SK-N-SH (cell line): ENCODE data around the gene GTSF1L. TPM values are rescaled to one million over a fixed set of nuclear protein-coding genes. Genes with fewer than 3 reads are reported as not detected.

Experiments
- CTCF ChIA-PET: fragments of 300-600, 350-600 bp; formaldehyde crosslinking; extraction: SDS; loops from one replicate; lab custom pipeline; 2021; lab: Yijun Ruan, JAX
- POLR2A ChIA-PET: fragments of 350-600 bp; sonication (Branson Sonifier 250); formaldehyde crosslinking; extraction: SDS; loops from one replicate; lab custom pipeline; 2020; ENCODE audit warnings: antibody characterized with exemption, inconsistent platforms; lab: Yijun Ruan, JAX
- DNase-seq: peaks from one replicate; pipeline ENCODE4 v3.0.0; 2012
- H2AFZ ChIP-seq: fragments of 200-600 bp; sonication (generic); 2 replicates; pipeline ENCODE4 v1.8.1; 2016; ENCODE audit warnings: antibody characterized with exemption, mild to moderate bottlenecking, low read depth
- H3F3A ChIP-seq: fragments of 200-600 bp; sonication (generic); replicated peaks from 2 replicates; pipeline ENCODE3; 2016; ENCODE audit warnings: antibody characterized with exemption, mild to moderate bottlenecking; ENCODE audit not compliant: insufficient read depth
- H3K27ac ChIP-seq, 2 experiments: fragments of 200-500 bp in 1 of 2; fragments of 200-600 bp in 1 of 2; sonication (Bioruptor generic) in 1 of 2; sonication (generic), shearing (Covaris generic) in 1 of 2; 2 replicates each; pipeline versions ENCODE4 v1.5.1 to v1.6.1; 2014 to 2016; ENCODE audit warnings: low read depth in 2 of 2, inconsistent platforms in 1 of 2, low read length in 1 of 2, mild to moderate bottlenecking in 1 of 2, mixed read lengths in 1 of 2
- H3K27me3 ChIP-seq: fragments of 200-600 bp; sonication (generic), shearing (Covaris generic); 2 replicates; pipeline ENCODE4 v1.6.1; 2016; ENCODE audit warnings: mixed run types; ENCODE audit not compliant: insufficient read depth
- H3K36me3 ChIP-seq, 2 experiments: fragments of 200-500 bp in 1 of 2; fragments of 200-600 bp in 1 of 2; sonication (Bioruptor generic) in 1 of 2; sonication (generic) in 1 of 2; replicated peaks in 1 of 2; 2 replicates each; pipeline versions ENCODE3 to v1.5.1; 2014 to 2016; ENCODE audit warnings: low read length in 1 of 2, mild to moderate bottlenecking in 1 of 2; ENCODE audit not compliant: insufficient read depth in 2 of 2, control insufficient read depth in 1 of 2
- H3K4me1 ChIP-seq, 2 experiments: fragments of 200-500 bp in 1 of 2; fragments of 200-600 bp in 1 of 2; sonication (Bioruptor generic) in 1 of 2; sonication (generic), shearing (Covaris generic) in 1 of 2; 2 replicates each; pipeline versions ENCODE4 v1.5.1 to v1.6.1; 2014 to 2016; ENCODE audit warnings: low read depth in 1 of 2, low read length in 1 of 2, mixed run types in 1 of 2; ENCODE audit not compliant: insufficient read depth in 2 of 2, control insufficient read depth in 1 of 2
- H3K4me2 ChIP-seq: fragments of 200-600 bp; sonication (generic), shearing (Covaris generic); 2 replicates; pipeline ENCODE4 v1.6.1; 2017; ENCODE audit warnings: mixed run types
- H3K4me3 ChIP-seq, 2 experiments: fragments of 200-500 bp in 1 of 2; fragments of 200-600 bp in 1 of 2; sonication (Bioruptor generic) in 1 of 2; sonication (generic), shearing (Covaris generic) in 1 of 2; 2 replicates each; pipeline versions ENCODE4 v1.5.1 to v1.8.1; 2014 to 2016; ENCODE audit warnings: low read depth in 2 of 2, inconsistent platforms in 1 of 2, low read length in 1 of 2, mild to moderate bottlenecking in 1 of 2, mixed read lengths in 1 of 2, moderate library complexity in 1 of 2
- H3K79me2 ChIP-seq: fragments of 200-600 bp; sonication (generic); 2 replicates; pipeline ENCODE4 v1.8.1; 2017; ENCODE audit warnings: mild to moderate bottlenecking; ENCODE audit not compliant: insufficient read depth
- H3K9ac ChIP-seq: fragments of 200-600 bp; sonication (generic); 2 replicates; pipeline ENCODE4 v1.6.1; 2017; ENCODE audit warnings: mixed run types
- H3K9me2 ChIP-seq: fragments of 200-600 bp; sonication (generic); 2 replicates; pipeline ENCODE4 v1.6.1; 2017; ENCODE audit warnings: mixed run types
- H3K9me3 ChIP-seq: fragments of 200-600 bp; sonication (generic); 2 replicates; pipeline ENCODE4 v1.6.1; 2017; ENCODE audit warnings: mixed run types, mild to moderate bottlenecking, moderate library complexity
- H4K20me1 ChIP-seq: fragments of 200-600 bp; sonication (generic); 2 replicates; pipeline ENCODE4 v1.6.1; 2017; ENCODE audit warnings: mild to moderate bottlenecking, mixed run types; ENCODE audit not compliant: insufficient read depth
- CHD2 ChIP-seq: fragments of 150-350 bp; IDR thresholded peaks from 2 replicates; pipeline ENCODE4 v1.6.1; 2018; ENCODE audit warnings: low read length; ENCODE audit not compliant: partially characterized antibody
- EP300 ChIP-seq, 2 experiments: IDR thresholded peaks; 2 replicates each; pipeline versions ENCODE4 v1.4.0 to v1.6.1; 2012; ENCODE audit warnings: borderline replicate concordance in 1 of 2, low read depth in 1 of 2, low read length in 1 of 2
- FOSL2 ChIP-seq: IDR thresholded peaks from 2 replicates; pipeline ENCODE4 v1.4.0; 2012; ENCODE audit warnings: low read depth, mild to moderate bottlenecking, moderate library complexity, borderline replicate concordance
- FOXJ3 ChIP-seq: sonication (generic); formaldehyde crosslinking; IDR thresholded peaks from 2 replicates; pipeline ENCODE4 v1.5.1; 2020; ENCODE audit warnings: mild to moderate bottlenecking, missing genetic modification reagents
- GATA2 ChIP-seq: sonication (generic); formaldehyde crosslinking; IDR thresholded peaks from 2 replicates; pipeline ENCODE4 v1.5.0; 2020; ENCODE audit warnings: mild to moderate bottlenecking, missing genetic modification reagents
- POLR2AphosphoS5 ChIP-seq: IDR thresholded peaks from 2 replicates; pipeline ENCODE4 v1.6.1; 2012; ENCODE audit warnings: low read depth, low read length
- RCOR1 ChIP-seq: fragments of 150-350 bp; IDR thresholded peaks from 2 replicates; pipeline ENCODE4 v1.6.1; 2017; ENCODE audit warnings: antibody characterized with exemption, low read length
- RXRA ChIP-seq: IDR thresholded peaks from 2 replicates; pipeline ENCODE4 v1.4.0; 2012; ENCODE audit warnings: low read depth, mild to moderate bottlenecking, borderline replicate concordance
- SIN3A ChIP-seq: IDR thresholded peaks from 2 replicates; pipeline ENCODE4 v1.6.1; 2012; ENCODE audit warnings: low read depth, mild to moderate bottlenecking, low read length, moderate library complexity, borderline replicate concordance
- SMC3 ChIP-seq: IDR thresholded peaks from 2 replicates; pipeline ENCODE4 v1.6.1; 2012; ENCODE audit warnings: low read depth, low read length, improper control_type of control experiment
- TAF1 ChIP-seq: IDR thresholded peaks from 2 replicates; pipeline ENCODE4 v1.6.1; 2012; ENCODE audit warnings: low read depth, mild to moderate bottlenecking, low read length, moderate library complexity, borderline replicate concordance
- TCF12 ChIP-seq: IDR thresholded peaks from 2 replicates; pipeline ENCODE4 v1.4.0; 2012
- TEAD4 ChIP-seq: IDR thresholded peaks from 2 replicates; pipeline ENCODE4 v1.4.0; 2012; ENCODE audit warnings: mild to moderate bottlenecking, borderline replicate concordance; ENCODE audit not compliant: insufficient read depth
- YY1 ChIP-seq: IDR thresholded peaks from 2 replicates; pipeline ENCODE4 v1.4.0; 2012; ENCODE audit warnings: low read depth, mild to moderate bottlenecking
- WGBS: methylation state at CpG from one replicate; pipeline ENCODE4 v1.1.6; 2017; ENCODE audit warnings: low lambda C conversion rate; 5-methylcytosine and 5-hydroxymethylcytosine counted together
- polyA plus RNA-seq, 3 experiments: library from polyadenylated mRNA; depleted of rRNA; stranded (reverse); fragments of >200 nt; gene quantifications; 2 replicates each; pipeline ENCODE4 v1.2.3, GENCODE V29; 2012
- TF ChIP-seq, protein P1 (sequence below): fragments of 150-350 bp; IDR thresholded peaks from 2 replicates; pipeline ENCODE4 v1.6.1; 2017; ENCODE audit warnings: antibody characterized with exemption, low read length, low read depth, borderline replicate concordance
- TF ChIP-seq, protein P2 (sequence below): IDR thresholded peaks from 2 replicates; pipeline ENCODE4 v1.4.0; 2012; ENCODE audit warnings: low read depth, borderline replicate concordance
- TF ChIP-seq, protein P3 (sequence below): IDR thresholded peaks from 2 replicates; pipeline ENCODE4 v1.6.1; 2012; ENCODE audit warnings: mild to moderate bottlenecking, low read depth, low read length, moderate library complexity

Gene GTSF1L
- polyA plus RNA-seq, 1 of the 3 experiments (the other 2 are of a cell fraction) = not detected

DNA sequence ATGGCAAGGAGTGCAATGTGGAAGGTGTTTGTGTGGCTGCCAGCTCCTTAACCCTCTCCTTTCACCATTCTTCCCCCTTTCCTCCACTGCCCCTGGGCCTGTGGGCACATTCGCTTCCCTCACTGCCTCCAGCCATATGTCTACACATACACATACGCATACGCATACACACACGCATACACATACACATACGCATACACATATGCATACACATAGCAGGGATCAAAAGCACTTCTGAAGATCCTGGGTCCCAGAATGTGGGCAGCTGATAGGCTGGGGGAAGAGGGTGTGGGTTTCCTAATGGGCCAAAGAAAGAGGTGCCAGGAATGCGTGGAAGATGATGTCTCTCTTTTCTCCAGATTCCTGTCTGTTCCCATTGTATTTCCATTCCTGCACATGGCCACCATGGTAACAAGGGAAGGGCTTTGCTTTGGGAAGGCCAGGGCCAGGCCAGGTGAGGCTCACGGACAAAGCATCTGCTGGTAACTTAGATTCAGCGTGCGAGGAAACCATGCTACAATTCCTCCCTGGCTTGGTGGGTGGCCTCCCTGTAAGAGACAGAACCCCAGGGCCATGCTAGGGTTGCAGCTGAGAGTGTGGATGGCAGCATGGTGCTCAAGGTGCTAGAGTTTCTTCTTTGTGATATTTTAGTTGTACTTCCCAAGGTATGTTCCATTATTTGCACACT is 44.8 kb upstream of the GTSF1L start:
- no peak overlapping the region for H3K4me3 ChIP-seq
- no peaks in the 10 kb centered on the region; the same call in 1 of the 2 replicates for H3K27me3 ChIP-seq
- H3K27ac ChIP-seq = no peak overlapping the region
- no peaks in the 10 kb centered on the region for H3K9me2 ChIP-seq
- H4K20me1 ChIP-seq = no peaks in the 10 kb centered on the region
- TF ChIP-seq POLR2AphosphoS5 (no peak), CHD2 (no peak), RXRA (no peak), RCOR1 (no peak), TCF12 (no peak), FOSL2 (no peak), SMC3 (no peak), TAF1 (no peak), GATA2 (CRISPR knock-in tag) (no peak), FOXJ3 (CRISPR knock-in tag) (no peak), SIN3A (no peak), TEAD4 (no peak), YY1 (no peak), EP300 (IDR thresholded peaks at IDR 0.05; ENCODE audit: borderline replicate concordance in 1 of 2, low read depth in 1 of 2, low read length in 1 of 2) (no peak)
- TF ChIP-seq, protein P1, sequence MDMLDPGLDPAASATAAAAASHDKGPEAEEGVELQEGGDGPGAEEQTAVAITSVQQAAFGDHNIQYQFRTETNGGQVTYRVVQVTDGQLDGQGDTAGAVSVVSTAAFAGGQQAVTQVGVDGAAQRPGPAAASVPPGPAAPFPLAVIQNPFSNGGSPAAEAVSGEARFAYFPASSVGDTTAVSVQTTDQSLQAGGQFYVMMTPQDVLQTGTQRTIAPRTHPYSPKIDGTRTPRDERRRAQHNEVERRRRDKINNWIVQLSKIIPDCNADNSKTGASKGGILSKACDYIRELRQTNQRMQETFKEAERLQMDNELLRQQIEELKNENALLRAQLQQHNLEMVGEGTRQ = no peak
- TF ChIP-seq, protein P2, sequence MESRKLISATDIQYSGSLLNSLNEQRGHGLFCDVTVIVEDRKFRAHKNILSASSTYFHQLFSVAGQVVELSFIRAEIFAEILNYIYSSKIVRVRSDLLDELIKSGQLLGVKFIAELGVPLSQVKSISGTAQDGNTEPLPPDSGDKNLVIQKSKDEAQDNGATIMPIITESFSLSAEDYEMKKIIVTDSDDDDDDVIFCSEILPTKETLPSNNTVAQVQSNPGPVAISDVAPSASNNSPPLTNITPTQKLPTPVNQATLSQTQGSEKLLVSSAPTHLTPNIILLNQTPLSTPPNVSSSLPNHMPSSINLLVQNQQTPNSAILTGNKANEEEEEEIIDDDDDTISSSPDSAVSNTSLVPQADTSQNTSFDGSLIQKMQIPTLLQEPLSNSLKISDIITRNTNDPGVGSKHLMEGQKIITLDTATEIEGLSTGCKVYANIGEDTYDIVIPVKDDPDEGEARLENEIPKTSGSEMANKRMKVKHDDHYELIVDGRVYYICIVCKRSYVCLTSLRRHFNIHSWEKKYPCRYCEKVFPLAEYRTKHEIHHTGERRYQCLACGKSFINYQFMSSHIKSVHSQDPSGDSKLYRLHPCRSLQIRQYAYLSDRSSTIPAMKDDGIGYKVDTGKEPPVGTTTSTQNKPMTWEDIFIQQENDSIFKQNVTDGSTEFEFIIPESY = no peak
- TF ChIP-seq, protein P3, sequence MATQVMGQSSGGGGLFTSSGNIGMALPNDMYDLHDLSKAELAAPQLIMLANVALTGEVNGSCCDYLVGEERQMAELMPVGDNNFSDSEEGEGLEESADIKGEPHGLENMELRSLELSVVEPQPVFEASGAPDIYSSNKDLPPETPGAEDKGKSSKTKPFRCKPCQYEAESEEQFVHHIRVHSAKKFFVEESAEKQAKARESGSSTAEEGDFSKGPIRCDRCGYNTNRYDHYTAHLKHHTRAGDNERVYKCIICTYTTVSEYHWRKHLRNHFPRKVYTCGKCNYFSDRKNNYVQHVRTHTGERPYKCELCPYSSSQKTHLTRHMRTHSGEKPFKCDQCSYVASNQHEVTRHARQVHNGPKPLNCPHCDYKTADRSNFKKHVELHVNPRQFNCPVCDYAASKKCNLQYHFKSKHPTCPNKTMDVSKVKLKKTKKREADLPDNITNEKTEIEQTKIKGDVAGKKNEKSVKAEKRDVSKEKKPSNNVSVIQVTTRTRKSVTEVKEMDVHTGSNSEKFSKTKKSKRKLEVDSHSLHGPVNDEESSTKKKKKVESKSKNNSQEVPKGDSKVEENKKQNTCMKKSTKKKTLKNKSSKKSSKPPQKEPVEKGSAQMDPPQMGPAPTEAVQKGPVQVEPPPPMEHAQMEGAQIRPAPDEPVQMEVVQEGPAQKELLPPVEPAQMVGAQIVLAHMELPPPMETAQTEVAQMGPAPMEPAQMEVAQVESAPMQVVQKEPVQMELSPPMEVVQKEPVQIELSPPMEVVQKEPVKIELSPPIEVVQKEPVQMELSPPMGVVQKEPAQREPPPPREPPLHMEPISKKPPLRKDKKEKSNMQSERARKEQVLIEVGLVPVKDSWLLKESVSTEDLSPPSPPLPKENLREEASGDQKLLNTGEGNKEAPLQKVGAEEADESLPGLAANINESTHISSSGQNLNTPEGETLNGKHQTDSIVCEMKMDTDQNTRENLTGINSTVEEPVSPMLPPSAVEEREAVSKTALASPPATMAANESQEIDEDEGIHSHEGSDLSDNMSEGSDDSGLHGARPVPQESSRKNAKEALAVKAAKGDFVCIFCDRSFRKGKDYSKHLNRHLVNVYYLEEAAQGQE = no peak
- ChIA-PET POLR2A (no interaction called here), CTCF (interaction anchor here (2.1 kb wide), 1 partner anchor 22 kb away, joined by 4 read pairs; no protein-coding TSS in a partner anchor)
- peaks cover 8% of the 10 kb centered on the region for H3F3A ChIP-seq
- H3K36me3 ChIP-seq = no peaks in the 10 kb centered on the region
- H3K79me2 ChIP-seq = no peaks in the 10 kb centered on the region
- peaks cover 0 to 14% of the 10 kb centered on the region in 2 experiments; a peak in 2 of 4 replicates for H3K4me1 ChIP-seq
- H3K9ac ChIP-seq = no peak overlapping the region
- 87% methylated on average over 9 of the region's 9 CpGs for WGBS
- no peak overlapping the region for H3K4me2 ChIP-seq
- DNase-seq = no peak
- H3K9me3 ChIP-seq = no peaks in the 10 kb centered on the region
- H2AFZ ChIP-seq = no peak overlapping the region
